OCI-LY7 (cell line): ENCODE results near the gene PSMB10.

ENCODE experiments used
- CTCF ChIP-seq: fragments of 200-600 bp; sonication (generic); conservative IDR thresholded peaks from 2 replicates; pipeline ENCODE4 v1.5.1; 2014; ENCODE audit warnings: mild to moderate bottlenecking, antibody characterized with exemption, low read length, moderate library complexity, mixed read lengths
- EZH2phosphoT487 ChIP-seq: fragments of 200-600 bp; sonication (generic); IDR thresholded peaks from 2 replicates; pipeline ENCODE4 v1.6.1; 2018; ENCODE audit warnings: low read depth, borderline replicate concordance, mild to moderate bottlenecking, mixed run types, antibody characterized with exemption, low read length, moderate library complexity, mixed read lengths

- no peak for TF ChIP-seq EZH2phosphoT487
- no peak for TF ChIP-seq CTCF
These were observed 32.8 kb upstream of the PSMB10 start for GRCh38 chr16:67969254-67970039.
